NB4 (cell line): Measurements from ENCODE around the gene PDCD6IP.

ENCODE experiments used
- DNase-seq: peaks from one replicate; pipeline ENCODE4 v3.0.0; 2010; ENCODE audit warnings: low read depth
- H3K4me3 ChIP-seq: one replicate; pipeline ENCODE4 v1.5.1; 2011; ENCODE audit warnings: mild to moderate bottlenecking, low read depth, low read length, moderate library complexity
- MYC ChIP-seq: IDR thresholded peaks from 2 replicates; pipeline ENCODE4 v1.6.1; 2011; ENCODE audit warnings: low read depth, low read length
- POLR2A ChIP-seq: IDR thresholded peaks from 2 replicates; pipeline ENCODE4 v1.6.1; 2011; ENCODE audit warnings: mild to moderate bottlenecking; ENCODE audit not compliant: insufficient read length; ENCODE audit errors: extremely low read depth
- TF ChIP-seq, protein P1 (sequence below): IDR thresholded peaks from one replicate; pipeline ENCODE4 v1.5.1; 2012; ENCODE audit warnings: low read depth, low read length
- TF ChIP-seq, protein P2 (sequence below): IDR thresholded peaks from 2 replicates; pipeline ENCODE4 v1.6.1; 2011; ENCODE audit warnings: low read depth, low read length

PDCD6IP gene

DNA sequence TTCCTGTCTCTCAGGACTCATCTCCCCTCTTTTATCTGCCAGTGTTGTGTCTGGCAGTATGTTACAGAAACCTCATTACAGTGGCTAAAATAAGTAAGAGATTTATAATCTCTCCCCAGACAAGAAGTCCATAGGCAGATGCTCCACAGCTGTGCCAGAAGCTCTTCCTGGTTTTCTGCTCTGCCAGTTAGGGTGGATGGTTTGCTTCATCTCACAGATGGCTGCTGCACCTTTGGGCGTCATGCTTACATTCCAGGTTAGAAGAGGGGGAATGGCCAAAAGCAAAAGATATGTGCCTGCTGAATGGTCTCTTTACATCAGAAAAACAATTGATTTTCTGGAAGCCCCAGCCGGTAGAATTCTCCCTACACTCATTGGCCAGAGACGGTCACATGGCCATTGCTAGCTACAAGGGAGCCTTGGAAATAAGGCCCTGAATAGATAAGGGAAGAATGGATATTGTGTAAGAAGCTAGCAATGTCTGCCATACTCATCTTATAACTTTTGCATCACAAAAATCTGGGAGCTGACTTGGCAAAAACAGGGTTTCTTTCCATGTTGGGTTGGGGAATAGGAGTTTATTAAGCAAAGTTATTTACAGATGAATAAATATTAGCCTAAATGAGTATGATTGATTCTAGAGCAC, 91.1 kb downstream of the PDCD6IP start:
- DNase-seq, result no peak
- TF ChIP-seq, protein P1, sequence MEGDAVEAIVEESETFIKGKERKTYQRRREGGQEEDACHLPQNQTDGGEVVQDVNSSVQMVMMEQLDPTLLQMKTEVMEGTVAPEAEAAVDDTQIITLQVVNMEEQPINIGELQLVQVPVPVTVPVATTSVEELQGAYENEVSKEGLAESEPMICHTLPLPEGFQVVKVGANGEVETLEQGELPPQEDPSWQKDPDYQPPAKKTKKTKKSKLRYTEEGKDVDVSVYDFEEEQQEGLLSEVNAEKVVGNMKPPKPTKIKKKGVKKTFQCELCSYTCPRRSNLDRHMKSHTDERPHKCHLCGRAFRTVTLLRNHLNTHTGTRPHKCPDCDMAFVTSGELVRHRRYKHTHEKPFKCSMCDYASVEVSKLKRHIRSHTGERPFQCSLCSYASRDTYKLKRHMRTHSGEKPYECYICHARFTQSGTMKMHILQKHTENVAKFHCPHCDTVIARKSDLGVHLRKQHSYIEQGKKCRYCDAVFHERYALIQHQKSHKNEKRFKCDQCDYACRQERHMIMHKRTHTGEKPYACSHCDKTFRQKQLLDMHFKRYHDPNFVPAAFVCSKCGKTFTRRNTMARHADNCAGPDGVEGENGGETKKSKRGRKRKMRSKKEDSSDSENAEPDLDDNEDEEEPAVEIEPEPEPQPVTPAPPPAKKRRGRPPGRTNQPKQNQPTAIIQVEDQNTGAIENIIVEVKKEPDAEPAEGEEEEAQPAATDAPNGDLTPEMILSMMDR, result no peak
- TF ChIP-seq POLR2A, result no peak
- TF ChIP-seq, protein P2, sequence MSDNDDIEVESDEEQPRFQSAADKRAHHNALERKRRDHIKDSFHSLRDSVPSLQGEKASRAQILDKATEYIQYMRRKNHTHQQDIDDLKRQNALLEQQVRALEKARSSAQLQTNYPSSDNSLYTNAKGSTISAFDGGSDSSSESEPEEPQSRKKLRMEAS, result no peak
- TF ChIP-seq MYC, result no peak
- no peak overlapping the region for H3K4me3 ChIP-seq

DNA sequence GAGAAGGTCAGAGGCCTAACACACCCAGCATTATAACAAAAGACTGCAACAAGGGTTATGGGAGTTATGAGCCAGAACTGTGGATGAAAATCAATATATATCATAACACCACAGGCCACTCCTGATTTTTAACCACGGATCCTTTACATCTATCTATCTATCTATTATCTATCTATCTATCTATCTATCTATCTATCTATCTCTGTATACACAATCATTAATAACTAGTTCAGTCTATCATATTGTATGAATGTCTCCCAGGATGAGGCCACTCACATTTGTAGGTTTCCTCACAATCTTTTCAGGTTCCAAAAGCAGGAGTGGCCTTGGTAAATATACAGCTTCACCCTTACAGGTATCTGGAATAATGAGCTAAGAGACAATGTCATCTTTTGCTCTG, 94.2 kb downstream of the PDCD6IP start:
- no peak for DNase-seq
- TF ChIP-seq POLR2A, result no peak
- TF ChIP-seq MYC, result no peak
- TF ChIP-seq, protein P2, result no peak
- TF ChIP-seq, protein P1, result no peak
- no peak overlapping the region for H3K4me3 ChIP-seq

DNA sequence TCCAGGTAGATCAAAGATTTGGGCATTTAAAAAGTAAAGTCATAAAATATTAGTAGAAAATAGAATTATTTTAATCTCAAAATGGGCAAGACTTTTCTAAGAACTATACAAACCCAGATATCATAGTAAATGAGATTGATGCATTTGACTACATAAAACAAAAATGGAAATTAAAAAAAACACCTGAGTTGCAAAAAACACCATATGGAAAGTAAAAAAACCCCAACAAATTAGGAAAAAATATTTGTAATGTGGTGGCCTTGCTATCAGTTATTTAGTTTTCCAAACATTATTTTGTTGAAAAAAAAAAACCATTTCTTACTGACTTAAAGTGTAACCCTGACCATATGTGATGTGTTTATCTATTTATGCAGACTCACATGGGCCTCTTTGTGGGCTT, 97.2 kb downstream of the PDCD6IP start:
- no peak for DNase-seq
- no peak overlapping the region for H3K4me3 ChIP-seq
- TF ChIP-seq, protein P2, result no peak
- TF ChIP-seq POLR2A, result no peak
- TF ChIP-seq, protein P1, result no peak
- no peak for TF ChIP-seq MYC

DNA sequence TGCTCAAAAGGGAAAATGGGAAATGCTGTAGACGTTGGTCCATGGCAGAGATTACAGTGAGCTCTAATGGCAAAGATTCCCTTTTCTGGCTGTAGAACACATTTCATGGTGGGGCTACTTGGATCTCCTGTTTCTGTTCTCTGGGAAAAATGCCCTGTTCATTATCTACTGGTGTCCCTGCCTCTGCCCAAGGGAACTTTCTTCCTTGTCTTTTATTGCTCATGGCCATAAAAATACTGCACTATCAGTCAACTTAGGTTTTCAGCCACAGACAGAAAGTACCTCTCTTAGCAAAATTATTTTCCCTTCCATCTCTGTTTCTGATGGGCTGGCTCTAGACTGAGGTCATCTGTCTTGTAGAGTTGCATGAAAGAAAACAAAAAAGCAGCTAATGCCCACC, 98.9 kb downstream of the PDCD6IP start:
- no peak for DNase-seq
- H3K4me3 ChIP-seq, result no peak overlapping the region
- no peak for TF ChIP-seq POLR2A
- no peak for TF ChIP-seq MYC
- TF ChIP-seq, protein P2, result no peak
- TF ChIP-seq, protein P1, result no peak

DNA sequence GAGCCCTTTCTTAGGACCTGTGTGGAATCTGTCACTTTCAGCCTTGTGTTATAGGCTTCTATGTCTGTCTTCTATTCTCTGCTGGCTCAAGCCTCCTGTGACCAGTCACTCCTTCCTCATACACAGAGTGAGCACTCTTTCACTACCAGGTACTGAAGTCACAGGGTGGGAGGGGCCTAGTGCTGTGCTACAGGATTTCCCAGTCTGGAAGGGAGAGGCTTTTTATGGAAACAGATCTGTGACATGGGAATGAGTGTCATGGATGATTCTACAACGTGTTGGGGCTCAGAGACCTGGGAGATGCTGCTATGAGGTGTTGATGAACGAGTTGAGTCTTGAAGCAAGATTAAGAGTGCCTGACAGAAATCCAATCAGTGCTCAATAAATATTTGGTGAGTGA, 100.5 kb downstream of the PDCD6IP start:
- H3K4me3 ChIP-seq, result no peak overlapping the region
- no peak for DNase-seq
- TF ChIP-seq, protein P2, result no peak
- no peak for TF ChIP-seq MYC

DNA sequence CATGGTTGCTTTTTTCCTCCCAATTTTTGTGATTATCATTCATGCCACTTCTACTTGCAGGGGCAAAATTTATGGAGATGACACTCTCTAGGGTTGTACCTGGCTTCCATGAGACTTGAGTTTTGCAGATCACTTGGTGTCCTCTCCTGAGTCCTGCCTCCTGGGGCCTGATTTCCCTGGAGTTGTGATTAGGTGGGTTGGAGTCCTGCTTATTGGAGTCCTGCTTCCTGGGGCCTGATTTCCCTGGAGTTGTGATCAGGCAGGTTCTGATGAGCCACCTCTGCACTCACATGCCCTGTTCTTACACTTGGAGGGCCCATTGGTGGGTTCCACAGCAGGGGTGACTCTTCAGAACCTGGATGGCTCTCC, 102.0 kb downstream of the PDCD6IP start:
- TF ChIP-seq, protein P1, result no peak
- TF ChIP-seq, protein P2, result no peak
- TF ChIP-seq MYC, result no peak
- no peak for TF ChIP-seq POLR2A
- H3K4me3 ChIP-seq, result no peak overlapping the region
- DNase-seq, result no peak
